Measurements from ENCODE around the gene ZHX3. TPM values are rescaled to one million over a fixed set of nuclear protein-coding genes. Genes with fewer than 3 reads are reported as not detected.

Gene ZHX3
- total RNA-seq, 3 donors from 2014 or later (not counting 1 experiment from before 2014, with no cell fraction given): 9.0 to 11.8 (median 10.3) TPM

- no peaks in the 10 kb centered on the region for H3K36me3 ChIP-seq (ENCODE audit: control insufficient read depth, insufficient read depth, low read length)
- TF ChIP-seq CTCF (IDR thresholded peaks at IDR 0.05): no peak
- no peaks in the 10 kb centered on the region for H3K4me1 Mint-ChIP-seq
- H3K27me3 Mint-ChIP-seq (ENCODE audit: low read depth in 2 of 2): no peaks in the 10 kb centered on the region
- ATAC-seq: no peak
- H3K4me3 ChIP-seq (ENCODE audit: low read length): no peak overlapping the region
- no peak overlapping the region for H3K4me3 Mint-ChIP-seq
- DNase-seq: no peak
- H3K9me3 ChIP-seq (ENCODE audit: control insufficient read depth, insufficient read depth, low read length): no peaks in the 10 kb centered on the region
- no peaks in the 10 kb centered on the region for H3K27me3 ChIP-seq (ENCODE audit: control insufficient read depth, insufficient read depth, low read length)
- H3K9me3 Mint-ChIP-seq: no peaks in the 10 kb centered on the region
- 88% methylated on average over 9 of the region's 9 CpGs for WGBS (ENCODE audit: insufficient coverage)
- intact Hi-C loops (cut with micrococcal nuclease): no loop called here
- no peak overlapping the region for H3K27ac ChIP-seq (ENCODE audit: low read length)
- H3K36me3 Mint-ChIP-seq: no peaks in the 10 kb centered on the region
- H3K27ac Mint-ChIP-seq: no peak overlapping the region
- H3K4me1 ChIP-seq (ENCODE audit: control insufficient read depth, insufficient read depth, low read length): no peaks in the 10 kb centered on the region
These were observed 40.7 kb upstream of the ZHX3 start for GRCh38 chr20:41358230-41358629.

GRCh38 chr20:41357424-41358163 lies 40.1 kb upstream of the ZHX3 start:
- ATAC-seq (no peak), DNase-seq (no peak)
- Histone ChIP-seq H3K4me1 (ENCODE audit: control insufficient read depth, insufficient read depth, low read length) (no peaks in the 10 kb centered on the region), H3K4me3 (ENCODE audit: low read length) (no peak overlapping the region), H3K27ac (ENCODE audit: low read length) (no peak overlapping the region), H3K36me3 (ENCODE audit: control insufficient read depth, insufficient read depth, low read length) (no peaks in the 10 kb centered on the region), H3K9me3 (ENCODE audit: control insufficient read depth, insufficient read depth, low read length) (no peaks in the 10 kb centered on the region), H3K27me3 (ENCODE audit: control insufficient read depth, insufficient read depth, low read length) (no peaks in the 10 kb centered on the region)
- no peak for TF ChIP-seq CTCF (IDR thresholded peaks at IDR 0.05)
- Mint-ChIP-seq H3K9me3 (no peaks in the 10 kb centered on the region), H3K36me3 (no peaks in the 10 kb centered on the region), H3K27me3 (ENCODE audit: low read depth in 2 of 2) (no peaks in the 10 kb centered on the region), H3K27ac (no peak overlapping the region), H3K4me3 (no peak overlapping the region), H3K4me1 (no peaks in the 10 kb centered on the region)
- 92% methylated on average over 11 of the region's 11 CpGs for WGBS (ENCODE audit: insufficient coverage)
- intact Hi-C loops (cut with micrococcal nuclease): no loop called here

GRCh38 chr20:41356951-41357350 lies 39.4 kb upstream of the ZHX3 start:
- no peak overlapping the region for H3K4me3 ChIP-seq (ENCODE audit: low read length)
- no peaks in the 10 kb centered on the region for H3K27me3 ChIP-seq (ENCODE audit: control insufficient read depth, insufficient read depth, low read length)
- no peak for TF ChIP-seq CTCF (IDR thresholded peaks at IDR 0.05)
- ATAC-seq: no peak
- Mint-ChIP-seq H3K4me1 (no peaks in the 10 kb centered on the region), H3K36me3 (no peaks in the 10 kb centered on the region), H3K27ac (no peak overlapping the region), H3K27me3 (ENCODE audit: low read depth in 2 of 2) (no peaks in the 10 kb centered on the region), H3K4me3 (no peak overlapping the region), H3K9me3 (no peaks in the 10 kb centered on the region)
- H3K27ac ChIP-seq (ENCODE audit: low read length): no peak overlapping the region
- no peak for DNase-seq
- H3K9me3 ChIP-seq (ENCODE audit: control insufficient read depth, insufficient read depth, low read length): no peaks in the 10 kb centered on the region
- H3K4me1 ChIP-seq (ENCODE audit: control insufficient read depth, insufficient read depth, low read length): no peaks in the 10 kb centered on the region
- WGBS (ENCODE audit: insufficient coverage): 85% methylated on average over 13 of the region's 13 CpGs
- no peaks in the 10 kb centered on the region for H3K36me3 ChIP-seq (ENCODE audit: control insufficient read depth, insufficient read depth, low read length)
- intact Hi-C loops (cut with micrococcal nuclease): no loop called here
